CD8-positive, alpha-beta memory T cell (primary cell): ENCODE data around the gene KIF26A. TPM values are rescaled to one million over a fixed set of nuclear protein-coding genes. Genes with fewer than 3 reads are reported as not detected.

Experiments used
- CTCF ChIA-PET: fragments of 350-600 bp; sonication (Branson Sonifier 250); formaldehyde crosslinking; loops from one replicate; lab custom pipeline; 2021; ENCODE audit warnings: antibody characterized with exemption; lab: Charles Lee
- POLR2A ChIA-PET: fragments of 350-600 bp; sonication (Branson Sonifier 250); formaldehyde crosslinking; loops from one replicate; lab custom pipeline; 2021; ENCODE audit warnings: antibody characterized with exemption; lab: Charles Lee
- DNase-seq, 5 donors: peaks; one replicate each; pipeline versions ENCODE4 v3.0.0 to v3.0.0-alpha.2; 2020 to 2022; ENCODE audit warnings: mixed read lengths in 1 of 5
- H3K27ac ChIP-seq: one replicate; pipeline ENCODE4 v1.7.0; 2013; ENCODE audit warnings: low read depth, mild to moderate bottlenecking, low read length, moderate library complexity
- H3K27me3 ChIP-seq: 2 replicates; pipeline ENCODE4 v1.7.0; 2013; ENCODE audit warnings: low read length, mild to moderate bottlenecking; ENCODE audit not compliant: insufficient read depth, poor library complexity, severe bottlenecking
- H3K36me3 ChIP-seq: 2 replicates; pipeline ENCODE4 v1.7.0; 2013; ENCODE audit warnings: mild to moderate bottlenecking, low read length, moderate library complexity; ENCODE audit not compliant: insufficient read depth
- H3K4me1 ChIP-seq: 2 replicates; pipeline ENCODE4 v1.7.0; 2013; ENCODE audit warnings: mild to moderate bottlenecking, low read length, moderate library complexity; ENCODE audit not compliant: insufficient read depth
- H3K4me3 ChIP-seq: 2 replicates; pipeline ENCODE4 v1.7.0; 2013; ENCODE audit warnings: mild to moderate bottlenecking, low read length
- H3K9me3 ChIP-seq: 2 replicates; pipeline ENCODE4 v1.7.0; 2013; ENCODE audit warnings: mild to moderate bottlenecking, low read length
- H3K27ac Mint-ChIP-seq, 8 donors: one replicate each; pipeline ENCODE4 v1.8.0; 2020 to 2021; ENCODE audit warnings: mixed read lengths in 8 of 8, mild to moderate bottlenecking in 6 of 8, inconsistent platforms in 3 of 8, moderate library complexity in 3 of 8
- H3K27me3 Mint-ChIP-seq, 2 donors: one replicate each; pipeline ENCODE4 v1.8.0; 2020 to 2021; ENCODE audit warnings: mixed read lengths in 2 of 2, mild to moderate bottlenecking in 1 of 2, moderate library complexity in 1 of 2
- H3K36me3 Mint-ChIP-seq, 3 donors: one replicate each; pipeline ENCODE4 v1.8.0; 2020 to 2021; ENCODE audit warnings: mixed read lengths in 3 of 3, inconsistent platforms in 1 of 3, mild to moderate bottlenecking in 1 of 3
- H3K4me1 Mint-ChIP-seq, 3 donors: one replicate each; pipeline ENCODE4 v1.8.0; 2020 to 2021; ENCODE audit warnings: mixed read lengths in 3 of 3, inconsistent platforms in 1 of 3, mild to moderate bottlenecking in 1 of 3
- H3K4me3 Mint-ChIP-seq, 7 donors: one replicate each; pipeline ENCODE4 v1.8.0; 2020 to 2021; ENCODE audit warnings: mixed read lengths in 7 of 7, mild to moderate bottlenecking in 6 of 7, moderate library complexity in 4 of 7, inconsistent platforms in 2 of 7
- H3K9me3 Mint-ChIP-seq, 5 donors: one replicate each; pipeline ENCODE4 v1.8.0; 2020 to 2022; ENCODE audit warnings: mixed read lengths in 5 of 5, mild to moderate bottlenecking in 3 of 5, moderate library complexity in 2 of 5, inconsistent platforms in 1 of 5
- polyA plus RNA-seq: library from polyadenylated mRNA; unstranded; fragments of 300-500 nt; fragmentation: Illumina TruSeq; gene quantifications from one replicate; pipeline ENCODE4 v1.2.3, GENCODE V29; 2021
- total RNA-seq, 2 experiments: library from RNA; stranded (reverse); gene quantifications; one replicate each; pipeline ENCODE4 v1.2.3, GENCODE V29; 2021

The KIF26A gene
- total and polyA plus RNA-seq, 3 experiments from 2014 or later = 0.15 to 0.20 TPM; not detected in 1

- Histone ChIP-seq H3K27me3 (no peaks in the 10 kb centered on the region), H3K27ac (no peak overlapping the region), H3K9me3 (no peaks in the 10 kb centered on the region), H3K4me3 (no peak overlapping the region), H3K4me1 (no peaks in the 10 kb centered on the region), H3K36me3 (no peaks in the 10 kb centered on the region)
- Mint-ChIP-seq H3K4me1 (no peaks in the 10 kb centered on the region), H3K36me3 (no peaks in the 10 kb centered on the region), H3K9me3 (no peaks in the 10 kb centered on the region), H3K27me3 (no peaks in the 10 kb centered on the region), H3K4me3 (no peak overlapping the region), H3K27ac (no peak overlapping the region)
- peak in 1 of 5 donors; percentile 41 for DNase-seq
- ChIA-PET CTCF (no interaction called here), POLR2A (no interaction called here)
These were observed 34.1 kb upstream of the KIF26A start for GRCh38 chr14:104104076-104104901.

- POLR2A ChIA-PET = no interaction called here
- Mint-ChIP-seq H3K27me3 (no peaks in the 10 kb centered on the region), H3K27ac (no peak overlapping the region), H3K4me1 (no peaks in the 10 kb centered on the region), H3K36me3 (no peaks in the 10 kb centered on the region), H3K9me3 (no peaks in the 10 kb centered on the region), H3K4me3 (no peak overlapping the region)
- no peak overlapping the region for H3K27ac ChIP-seq
- CTCF ChIA-PET = no interaction called here
- H3K4me1 ChIP-seq = no peaks in the 10 kb centered on the region
- H3K27me3 ChIP-seq = no peaks in the 10 kb centered on the region
- peak in 1 of 5 donors; percentile 42 for DNase-seq
- H3K9me3 ChIP-seq = no peaks in the 10 kb centered on the region
- H3K36me3 ChIP-seq = no peaks in the 10 kb centered on the region
- H3K4me3 ChIP-seq = no peak overlapping the region
These were observed 33.1 kb upstream of the KIF26A start for GRCh38 chr14:104105071-104105821.

GRCh38 chr14:104105822-104106470, 32.4 kb upstream of the KIF26A start:
- Mint-ChIP-seq H3K9me3 (no peaks in the 10 kb centered on the region), H3K4me1 (no peaks in the 10 kb centered on the region), H3K27me3 (no peaks in the 10 kb centered on the region), H3K36me3 (no peaks in the 10 kb centered on the region), H3K4me3 (no peak overlapping the region), H3K27ac (no peak overlapping the region)
- no peak overlapping the region for H3K27ac ChIP-seq
- H3K36me3 ChIP-seq = no peaks in the 10 kb centered on the region
- no peaks in the 10 kb centered on the region for H3K4me1 ChIP-seq
- H3K4me3 ChIP-seq = no peak overlapping the region
- no peaks in the 10 kb centered on the region for H3K9me3 ChIP-seq
- DNase-seq = no peak
- CTCF ChIA-PET = no interaction called here
- POLR2A ChIA-PET = no interaction called here
- H3K27me3 ChIP-seq = no peaks in the 10 kb centered on the region

- no peaks in the 10 kb centered on the region for H3K9me3 Mint-ChIP-seq
- no peaks in the 10 kb centered on the region for H3K36me3 ChIP-seq
- no peak overlapping the region for H3K27ac Mint-ChIP-seq
- no peaks in the 10 kb centered on the region for H3K36me3 Mint-ChIP-seq
- peak in 1 of 5 donors; percentile 40 for DNase-seq
- POLR2A ChIA-PET = no interaction called here
- H3K4me3 Mint-ChIP-seq = no peak overlapping the region
- H3K27me3 Mint-ChIP-seq = no peaks in the 10 kb centered on the region
- H3K27ac ChIP-seq = no peak overlapping the region
- H3K4me3 ChIP-seq = no peak overlapping the region
- H3K9me3 ChIP-seq = no peaks in the 10 kb centered on the region
- H3K27me3 ChIP-seq = no peaks in the 10 kb centered on the region
- CTCF ChIA-PET = no interaction called here
- H3K4me1 Mint-ChIP-seq = no peaks in the 10 kb centered on the region
- H3K4me1 ChIP-seq = no peaks in the 10 kb centered on the region
These were observed 31.9 kb upstream of the KIF26A start for GRCh38 chr14:104106471-104106991.

GRCh38 chr14:104107101-104107581, 31.2 kb upstream of the KIF26A start:
- Histone ChIP-seq H3K27me3 (no peaks in the 10 kb centered on the region), H3K27ac (no peak overlapping the region), H3K4me3 (no peak overlapping the region), H3K4me1 (no peaks in the 10 kb centered on the region), H3K36me3 (no peaks in the 10 kb centered on the region), H3K9me3 (no peaks in the 10 kb centered on the region)
- H3K9me3 Mint-ChIP-seq = no peaks in the 10 kb centered on the region
- peak in 1 of 5 donors; percentile 35 for DNase-seq
- no peaks in the 10 kb centered on the region for H3K27me3 Mint-ChIP-seq
- no peak overlapping the region for H3K4me3 Mint-ChIP-seq
- POLR2A ChIA-PET = no interaction called here
- no peaks in the 10 kb centered on the region for H3K4me1 Mint-ChIP-seq
- no peak overlapping the region for H3K27ac Mint-ChIP-seq
- H3K36me3 Mint-ChIP-seq = no peaks in the 10 kb centered on the region
- CTCF ChIA-PET = no interaction called here

- Mint-ChIP-seq H3K9me3 (no peaks in the 10 kb centered on the region), H3K4me3 (no peak overlapping the region), H3K27me3 (no peaks in the 10 kb centered on the region), H3K4me1 (no peaks in the 10 kb centered on the region), H3K36me3 (no peaks in the 10 kb centered on the region), H3K27ac (no peak overlapping the region)
- Histone ChIP-seq H3K27me3 (no peaks in the 10 kb centered on the region), H3K4me3 (no peak overlapping the region), H3K27ac (no peak overlapping the region), H3K36me3 (no peaks in the 10 kb centered on the region), H3K9me3 (no peaks in the 10 kb centered on the region), H3K4me1 (no peaks in the 10 kb centered on the region)
- ChIA-PET POLR2A (no interaction called here), CTCF (no interaction called here)
- peak in 1 of 5 donors; percentile 45 for DNase-seq
These were observed 30.5 kb upstream of the KIF26A start for GRCh38 chr14:104107611-104108569.
